ENCODE measurements around the gene SEMA4B. TPM values are rescaled to one million over a fixed set of nuclear protein-coding genes. Genes with fewer than 3 reads are reported as not detected.
A peak's percentile ranks its signal among the peaks of the same experiment; 100 is the strongest.

Gene SEMA4B
- total RNA-seq, 4 donors from 2014 or later, result 81.7 to 146 (median 116) TPM

DNA sequence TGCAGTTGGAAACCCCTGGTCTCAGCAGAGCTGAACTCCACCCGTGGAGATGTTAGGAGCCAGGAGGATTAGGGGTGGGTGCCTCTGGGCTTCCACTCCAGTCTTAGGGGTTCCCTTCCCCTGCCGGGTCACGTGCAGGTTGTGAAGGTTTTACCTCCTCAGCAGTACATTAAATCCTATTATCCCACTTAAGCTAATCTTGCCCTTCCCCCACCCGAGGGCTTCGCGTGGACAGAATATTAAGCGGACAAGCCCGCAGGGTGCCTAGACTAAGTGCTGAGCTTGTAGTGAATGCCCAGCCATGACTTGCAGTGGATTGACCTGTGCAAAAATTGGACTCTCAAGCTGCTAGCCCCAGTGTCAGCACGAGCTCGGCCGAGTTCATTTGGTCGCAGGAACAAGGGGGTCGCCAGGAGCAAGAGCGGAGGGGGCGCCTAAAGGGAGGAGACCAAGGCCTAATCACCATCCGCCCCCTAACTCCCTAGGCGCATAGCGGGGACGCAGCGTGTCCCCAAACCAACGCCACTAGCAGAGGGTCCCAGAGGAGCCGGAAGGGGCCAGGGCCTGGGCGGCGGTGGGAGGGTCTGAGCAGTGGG is 498 bp upstream of the SEMA4B start:
- no peak for DNase-seq (ENCODE audit: low spot score in 2 of 2)
- no peak for TF ChIP-seq POLR2A (IDR thresholded peaks at IDR 0.05)
- no peak for TF ChIP-seq POLR2AphosphoS5 (IDR thresholded peaks at IDR 0.05)
- TF ChIP-seq, protein P1, sequence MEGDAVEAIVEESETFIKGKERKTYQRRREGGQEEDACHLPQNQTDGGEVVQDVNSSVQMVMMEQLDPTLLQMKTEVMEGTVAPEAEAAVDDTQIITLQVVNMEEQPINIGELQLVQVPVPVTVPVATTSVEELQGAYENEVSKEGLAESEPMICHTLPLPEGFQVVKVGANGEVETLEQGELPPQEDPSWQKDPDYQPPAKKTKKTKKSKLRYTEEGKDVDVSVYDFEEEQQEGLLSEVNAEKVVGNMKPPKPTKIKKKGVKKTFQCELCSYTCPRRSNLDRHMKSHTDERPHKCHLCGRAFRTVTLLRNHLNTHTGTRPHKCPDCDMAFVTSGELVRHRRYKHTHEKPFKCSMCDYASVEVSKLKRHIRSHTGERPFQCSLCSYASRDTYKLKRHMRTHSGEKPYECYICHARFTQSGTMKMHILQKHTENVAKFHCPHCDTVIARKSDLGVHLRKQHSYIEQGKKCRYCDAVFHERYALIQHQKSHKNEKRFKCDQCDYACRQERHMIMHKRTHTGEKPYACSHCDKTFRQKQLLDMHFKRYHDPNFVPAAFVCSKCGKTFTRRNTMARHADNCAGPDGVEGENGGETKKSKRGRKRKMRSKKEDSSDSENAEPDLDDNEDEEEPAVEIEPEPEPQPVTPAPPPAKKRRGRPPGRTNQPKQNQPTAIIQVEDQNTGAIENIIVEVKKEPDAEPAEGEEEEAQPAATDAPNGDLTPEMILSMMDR (IDR thresholded peaks at IDR 0.05), result no peak
- TF ChIP-seq EP300 (IDR thresholded peaks at IDR 0.05), result no peak
- 34% methylated on average over 8 of the region's 24 CpGs for WGBS
- Histone ChIP-seq H3K27me3 (no peaks in the 10 kb centered on the region), H3K27ac (peak overlapping the region; percentile 81), H3K4me1 (peaks cover 49% of the 10 kb centered on the region), H3K36me3 (no peaks in the 10 kb centered on the region), H3K9me3 (no peaks in the 10 kb centered on the region), H3K4me3 (peak overlapping the region; percentile 69)

DNA sequence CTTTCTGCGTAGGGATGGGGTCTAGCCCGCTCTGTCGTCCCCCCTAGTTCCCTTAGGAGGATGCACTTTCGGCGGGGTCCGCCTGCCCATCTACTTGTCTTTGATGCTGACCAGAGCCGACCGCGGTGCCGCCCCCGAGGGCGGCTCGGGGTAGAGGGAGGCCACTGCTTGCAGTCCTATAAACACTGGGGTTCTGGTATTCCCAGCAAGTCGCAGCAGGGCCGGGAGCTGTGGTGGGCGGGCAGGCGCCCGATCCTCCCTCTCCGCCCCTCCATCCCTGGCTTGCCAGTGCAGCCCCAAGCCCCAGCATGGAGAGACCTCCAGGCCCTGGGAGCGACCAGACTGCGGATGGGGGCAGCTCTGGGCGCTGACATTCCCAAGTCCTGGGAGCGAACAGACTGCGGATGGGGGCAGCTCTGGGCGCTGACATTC is 830 bp downstream of the SEMA4B start:
- Histone ChIP-seq H3K36me3 (peaks cover 6% of the 10 kb centered on the region), H3K27ac (peak overlapping the region; percentile 81), H3K9me3 (no peaks in the 10 kb centered on the region), H3K4me1 (peaks cover 60% of the 10 kb centered on the region), H3K27me3 (no peaks in the 10 kb centered on the region), H3K4me3 (peak overlapping the region; percentile 69)
- 9% methylated on average over 9 of the region's 25 CpGs for WGBS
- TF ChIP-seq, protein P1 (IDR thresholded peaks at IDR 0.05), result no peak
- TF ChIP-seq POLR2A (IDR thresholded peaks at IDR 0.05) (no peak), POLR2AphosphoS5 (IDR thresholded peaks at IDR 0.05) (no peak), EP300 (IDR thresholded peaks at IDR 0.05) (no peak)
- no peak for DNase-seq (ENCODE audit: low spot score in 2 of 2)

DNA sequence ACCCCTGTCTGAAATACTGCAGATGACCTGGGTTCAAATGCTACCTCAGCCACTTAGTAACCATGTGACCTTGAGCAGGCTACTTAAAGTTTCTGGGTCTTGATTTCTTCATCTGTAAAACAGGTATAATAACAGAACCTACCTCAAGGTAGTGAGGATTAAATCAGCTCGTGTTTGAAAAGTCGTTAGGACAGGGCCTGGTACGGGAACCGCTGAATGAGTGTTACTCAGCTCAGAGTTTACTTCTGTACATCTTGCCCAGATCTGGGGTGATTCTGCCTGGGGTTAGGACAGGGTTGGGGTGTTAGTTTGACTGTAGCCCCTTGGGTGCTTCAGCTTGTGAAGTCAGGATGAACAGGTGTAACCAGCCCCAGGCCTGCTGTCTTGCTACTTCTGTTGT is 1.8 kb downstream of the SEMA4B start:
- 73% methylated on average over 4 of the region's 4 CpGs for WGBS
- H3K9me3 ChIP-seq, result no peaks in the 10 kb centered on the region
- H3K27me3 ChIP-seq, result no peaks in the 10 kb centered on the region
- H3K27ac ChIP-seq, result no peak overlapping the region
- TF ChIP-seq, protein P1 (IDR thresholded peaks at IDR 0.05), result no peak
- no peak for TF ChIP-seq POLR2A (IDR thresholded peaks at IDR 0.05)
- DNase-seq (ENCODE audit: low spot score in 2 of 2), result no peak
- H3K36me3 ChIP-seq, result peaks cover 6% of the 10 kb centered on the region
- peak overlapping the region; percentile 69 for H3K4me3 ChIP-seq
- peaks cover 60% of the 10 kb centered on the region for H3K4me1 ChIP-seq

DNA sequence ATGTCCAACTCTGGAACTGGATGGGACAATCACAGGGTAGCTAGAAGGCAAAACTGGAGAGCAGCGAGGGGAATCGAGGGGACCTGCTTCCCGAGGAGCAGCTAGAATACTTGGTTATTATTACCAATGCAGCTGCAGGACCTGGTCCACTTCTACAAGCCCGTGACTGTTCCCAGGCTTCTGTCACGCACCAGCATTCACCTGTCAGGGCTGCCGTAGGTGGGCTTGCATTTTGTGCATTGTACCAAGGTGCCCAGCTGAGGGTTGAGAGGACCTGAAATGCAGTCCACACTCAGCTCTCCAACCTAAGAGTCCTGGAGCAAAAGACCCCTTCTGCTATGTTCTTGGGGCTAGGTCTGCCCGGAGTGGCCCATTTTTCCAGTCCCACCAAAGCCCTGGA is 2.3 kb downstream of the SEMA4B start:
- no peak overlapping the region for H3K27ac ChIP-seq
- H3K9me3 ChIP-seq, result no peaks in the 10 kb centered on the region
- no peak overlapping the region for H3K4me3 ChIP-seq
- 89% methylated on average over 7 of the region's 7 CpGs for WGBS
- TF ChIP-seq EP300 (IDR thresholded peaks at IDR 0.05) (no peak), POLR2AphosphoS5 (IDR thresholded peaks at IDR 0.05) (no peak), POLR2A (IDR thresholded peaks at IDR 0.05) (no peak)
- TF ChIP-seq, protein P1 (IDR thresholded peaks at IDR 0.05), result no peak
- H3K36me3 ChIP-seq, result peaks cover 6% of the 10 kb centered on the region
- peaks cover 60% of the 10 kb centered on the region for H3K4me1 ChIP-seq
- no peak for DNase-seq (ENCODE audit: low spot score in 2 of 2)
- H3K27me3 ChIP-seq, result no peaks in the 10 kb centered on the region

DNA sequence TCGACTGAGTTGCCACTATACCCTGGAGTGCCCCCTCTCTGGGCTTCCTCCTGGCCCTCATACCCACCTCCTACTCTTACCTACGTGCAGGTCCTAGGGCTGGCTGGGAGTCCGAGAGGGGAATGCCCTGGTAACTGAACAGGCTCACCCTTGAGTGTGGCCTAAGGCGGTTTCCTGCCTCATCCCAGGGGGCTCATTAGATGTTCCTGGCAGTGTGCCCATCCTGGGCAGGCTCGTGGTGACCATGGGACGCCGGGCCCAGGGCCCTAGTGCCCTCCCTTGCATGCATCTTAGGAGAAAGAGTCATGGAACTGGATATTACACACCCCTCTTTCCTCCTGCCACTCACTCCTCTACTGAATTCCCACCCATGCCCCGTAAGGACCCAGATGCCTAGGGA is 2.8 kb downstream of the SEMA4B start:
- Histone ChIP-seq H3K36me3 (peaks cover 6% of the 10 kb centered on the region), H3K4me1 (peaks cover 60% of the 10 kb centered on the region), H3K27ac (no peak overlapping the region), H3K4me3 (no peak overlapping the region), H3K27me3 (no peaks in the 10 kb centered on the region), H3K9me3 (no peaks in the 10 kb centered on the region)
- WGBS, result 83% methylated on average over 4 of the region's 8 CpGs
- TF ChIP-seq, protein P1 (IDR thresholded peaks at IDR 0.05), result no peak
- TF ChIP-seq EP300 (IDR thresholded peaks at IDR 0.05) (no peak), POLR2AphosphoS5 (IDR thresholded peaks at IDR 0.05) (no peak), POLR2A (IDR thresholded peaks at IDR 0.05) (no peak)
- DNase-seq (ENCODE audit: low spot score in 2 of 2), result no peak
